Activated CD4-positive, alpha-beta memory T cell treated with anti-CD3 and anti-CD28 coated beads, Interleukin-2, amount 10 ng/mL, durations not matched to agents 7 days and 5 days (primary cell): ENCODE results near the gene KANK4. TPM values are rescaled to one million over a fixed set of nuclear protein-coding genes. Genes with fewer than 3 reads are reported as not detected.

Source experiments
- CTCF ChIA-PET: fragments of 350-600 bp; sonication (Branson Sonifier 250); formaldehyde crosslinking; loops from one replicate; lab custom pipeline; 2021; ENCODE audit warnings: antibody characterized with exemption, inconsistent platforms; lab: Charles Lee
- POLR2A ChIA-PET: fragments of 350-600 bp; sonication (Branson Sonifier 250); formaldehyde crosslinking; loops from one replicate; lab custom pipeline; 2021; ENCODE audit warnings: antibody characterized with exemption; lab: Charles Lee
- DNase-seq: peaks from one replicate; pipeline ENCODE4 v3.0.0-alpha.2; 2020
- H3K27ac Mint-ChIP-seq: one replicate; pipeline ENCODE4 v1.8.0; 2021; ENCODE audit warnings: mild to moderate bottlenecking, mixed read lengths
- H3K27me3 Mint-ChIP-seq: one replicate; pipeline ENCODE4 v1.8.0; 2021; ENCODE audit warnings: mixed read lengths
- H3K36me3 Mint-ChIP-seq: one replicate; pipeline ENCODE4 v1.8.0; 2021; ENCODE audit warnings: low read depth, mixed read lengths
- H3K4me1 Mint-ChIP-seq: one replicate; pipeline ENCODE4 v1.8.0; 2021; ENCODE audit warnings: mixed read lengths
- H3K4me3 Mint-ChIP-seq: one replicate; pipeline ENCODE4 v1.8.0; 2021; ENCODE audit warnings: mild to moderate bottlenecking, mixed read lengths
- H3K9me3 Mint-ChIP-seq: one replicate; pipeline ENCODE4 v1.8.0; 2021; ENCODE audit warnings: mixed read lengths
- total RNA-seq, 2 experiments: library from RNA; stranded (reverse); gene quantifications; one replicate each; pipeline ENCODE4 v1.2.3, GENCODE V29; 2021

KANK4 gene
- not detected for total RNA-seq

- Mint-ChIP-seq H3K36me3 (no peaks in the 10 kb centered on the region), H3K4me3 (no peak within 1 kb of the TSS), H3K4me1 (no peaks in the 10 kb centered on the region), H3K27ac (no peak within 1 kb of the TSS), H3K9me3 (no peaks in the 10 kb centered on the region), H3K27me3 (peaks cover 30% of the 10 kb centered on the region)
- CTCF ChIA-PET, result no interaction called here
- POLR2A ChIA-PET, result no interaction called here
- no peak for DNase-seq
Observed at GRCh38 chr1:62318756-62319544, at the start of gene KANK4. Gene KANK4, minus strand, starts transcription at chr1:62319434. Its CDS starts 37,870 bp downstream, at chr1:62281564.

- DNase-seq, result no peak
- Mint-ChIP-seq H3K9me3 (no peaks in the 10 kb centered on the region), H3K36me3 (no peaks in the 10 kb centered on the region), H3K27me3 (peaks cover 15% of the 10 kb centered on the region), H3K27ac (no peak overlapping the region), H3K4me1 (no peaks in the 10 kb centered on the region), H3K4me3 (no peak overlapping the region)
- POLR2A ChIA-PET, result no interaction called here
- CTCF ChIA-PET, result no interaction called here
Observed at GRCh38 chr1:62368989-62369388, 49.8 kb upstream of the KANK4 start.

- Mint-ChIP-seq H3K4me3 (no peak overlapping the region), H3K27me3 (peaks cover 15% of the 10 kb centered on the region), H3K36me3 (no peaks in the 10 kb centered on the region), H3K4me1 (no peaks in the 10 kb centered on the region), H3K27ac (no peak overlapping the region), H3K9me3 (no peaks in the 10 kb centered on the region)
- ChIA-PET CTCF (no interaction called here), POLR2A (no interaction called here)
- no peak for DNase-seq
Observed at GRCh38 chr1:62367005-62367557, 47.8 kb upstream of the KANK4 start.

- ChIA-PET CTCF (no interaction called here), POLR2A (no interaction called here)
- DNase-seq, result no peak
- H3K9me3 Mint-ChIP-seq, result no peaks in the 10 kb centered on the region
- H3K27me3 Mint-ChIP-seq, result peaks cover 12% of the 10 kb centered on the region
- H3K36me3 Mint-ChIP-seq, result no peaks in the 10 kb centered on the region
- no peak overlapping the region for H3K4me3 Mint-ChIP-seq
- H3K4me1 Mint-ChIP-seq, result no peaks in the 10 kb centered on the region
- H3K27ac Mint-ChIP-seq, result no peak overlapping the region
Observed at GRCh38 chr1:62364721-62365120, 45.5 kb upstream of the KANK4 start.

GRCh38 chr1:62362926-62363325, 43.7 kb upstream of the KANK4 start:
- ChIA-PET CTCF (no interaction called here), POLR2A (no interaction called here)
- Mint-ChIP-seq H3K27ac (no peak overlapping the region), H3K4me1 (no peaks in the 10 kb centered on the region), H3K9me3 (no peaks in the 10 kb centered on the region), H3K27me3 (peaks cover 3% of the 10 kb centered on the region), H3K36me3 (no peaks in the 10 kb centered on the region), H3K4me3 (no peak overlapping the region)
- DNase-seq, result no peak

GRCh38 chr1:62362061-62362917, 43.1 kb upstream of the KANK4 start:
- H3K27ac Mint-ChIP-seq, result no peak overlapping the region
- no peak overlapping the region for H3K4me3 Mint-ChIP-seq
- no peaks in the 10 kb centered on the region for H3K36me3 Mint-ChIP-seq
- no peaks in the 10 kb centered on the region for H3K4me1 Mint-ChIP-seq
- peaks cover 3% of the 10 kb centered on the region for H3K27me3 Mint-ChIP-seq
- ChIA-PET POLR2A (no interaction called here), CTCF (no interaction called here)
- no peaks in the 10 kb centered on the region for H3K9me3 Mint-ChIP-seq
- no peak for DNase-seq

- DNase-seq, result no peak
- H3K4me3 Mint-ChIP-seq, result no peak overlapping the region
- POLR2A ChIA-PET, result no interaction called here
- H3K36me3 Mint-ChIP-seq, result no peaks in the 10 kb centered on the region
- H3K27me3 Mint-ChIP-seq, result no peaks in the 10 kb centered on the region
- H3K27ac Mint-ChIP-seq, result no peak overlapping the region
- H3K9me3 Mint-ChIP-seq, result no peaks in the 10 kb centered on the region
- no peaks in the 10 kb centered on the region for H3K4me1 Mint-ChIP-seq
- CTCF ChIA-PET, result no interaction called here
Observed at GRCh38 chr1:62361431-62361830, 42.2 kb upstream of the KANK4 start.

GRCh38 chr1:62358665-62359373, 39.6 kb upstream of the KANK4 start:
- H3K9me3 Mint-ChIP-seq, result no peaks in the 10 kb centered on the region
- no peak overlapping the region for H3K4me3 Mint-ChIP-seq
- no peaks in the 10 kb centered on the region for H3K36me3 Mint-ChIP-seq
- no peaks in the 10 kb centered on the region for H3K27me3 Mint-ChIP-seq
- POLR2A ChIA-PET, result no interaction called here
- H3K27ac Mint-ChIP-seq, result no peak overlapping the region
- no peak for DNase-seq
- CTCF ChIA-PET, result no interaction called here
- no peaks in the 10 kb centered on the region for H3K4me1 Mint-ChIP-seq

- Mint-ChIP-seq H3K9me3 (no peaks in the 10 kb centered on the region), H3K27me3 (no peaks in the 10 kb centered on the region), H3K27ac (no peak overlapping the region), H3K4me1 (no peaks in the 10 kb centered on the region), H3K36me3 (no peaks in the 10 kb centered on the region), H3K4me3 (no peak overlapping the region)
- ChIA-PET CTCF (no interaction called here), POLR2A (no interaction called here)
- DNase-seq, result no peak
Observed at GRCh38 chr1:62357916-62358315, 38.7 kb upstream of the KANK4 start.

- H3K27me3 Mint-ChIP-seq, result no peaks in the 10 kb centered on the region
- no peaks in the 10 kb centered on the region for H3K9me3 Mint-ChIP-seq
- no peak overlapping the region for H3K27ac Mint-ChIP-seq
- DNase-seq, result no peak
- POLR2A ChIA-PET, result no interaction called here
- H3K4me3 Mint-ChIP-seq, result no peak overlapping the region
- no peaks in the 10 kb centered on the region for H3K4me1 Mint-ChIP-seq
- CTCF ChIA-PET, result no interaction called here
- H3K36me3 Mint-ChIP-seq, result no peaks in the 10 kb centered on the region
Observed at GRCh38 chr1:62356257-62356835, 37.1 kb upstream of the KANK4 start.

- no peaks in the 10 kb centered on the region for H3K4me1 Mint-ChIP-seq
- ChIA-PET POLR2A (no interaction called here), CTCF (no interaction called here)
- DNase-seq, result no peak
- H3K36me3 Mint-ChIP-seq, result no peaks in the 10 kb centered on the region
- no peaks in the 10 kb centered on the region for H3K9me3 Mint-ChIP-seq
- no peak overlapping the region for H3K4me3 Mint-ChIP-seq
- no peak overlapping the region for H3K27ac Mint-ChIP-seq
- no peaks in the 10 kb centered on the region for H3K27me3 Mint-ChIP-seq
Observed at GRCh38 chr1:62355095-62355494, 35.9 kb upstream of the KANK4 start.

- no peaks in the 10 kb centered on the region for H3K4me1 Mint-ChIP-seq
- H3K27me3 Mint-ChIP-seq, result no peaks in the 10 kb centered on the region
- H3K36me3 Mint-ChIP-seq, result no peaks in the 10 kb centered on the region
- H3K27ac Mint-ChIP-seq, result no peak overlapping the region
- H3K4me3 Mint-ChIP-seq, result no peak overlapping the region
- ChIA-PET CTCF (no interaction called here), POLR2A (no interaction called here)
- no peaks in the 10 kb centered on the region for H3K9me3 Mint-ChIP-seq
- DNase-seq, result no peak
Observed at GRCh38 chr1:62353853-62354252, 34.6 kb upstream of the KANK4 start.

GRCh38 chr1:62352387-62352786, 33.2 kb upstream of the KANK4 start:
- Mint-ChIP-seq H3K4me3 (no peak overlapping the region), H3K9me3 (no peaks in the 10 kb centered on the region), H3K27me3 (no peaks in the 10 kb centered on the region), H3K36me3 (no peaks in the 10 kb centered on the region), H3K4me1 (no peaks in the 10 kb centered on the region), H3K27ac (no peak overlapping the region)
- no peak for DNase-seq
- CTCF ChIA-PET, result no interaction called here
- POLR2A ChIA-PET, result no interaction called here
